HCT116 (cell line): ENCODE data around the gene YLPM1. TPM values are rescaled to one million over a fixed set of nuclear protein-coding genes. Genes with fewer than 3 reads are reported as not detected.

Experiments
- ATAC-seq: fragments of 200-7000 bp; cut with Tn5 transposase; 2 replicates; pipeline ENCODE4 v1.9.1; 2020; ENCODE audit warnings: mild to moderate bottlenecking, moderate library complexity
- BruUV-seq: library from RNA; stranded (reverse); fragments of 400-500 nt; replicated peaks from 2 replicates; lab custom pipeline; 2021; lab: Mats Ljungman, UMichigan
- CTCF ChIA-PET: fragments of 300-600 bp; sonication (Branson Sonifier 250); formaldehyde crosslinking; loops from one replicate; lab custom pipeline; 2021; ENCODE audit warnings: antibody characterized with exemption; lab: Charles Lee
- POLR2A ChIA-PET: fragments of 300-600, 350-600 bp; sonication (Branson Sonifier 250); formaldehyde crosslinking; loops from one replicate; lab custom pipeline; 2021; ENCODE audit warnings: antibody characterized with exemption; lab: Charles Lee
- RAD21 ChIA-PET, 2 experiments: fragments of 300-600 bp; sonication (Branson Sonifier 250); formaldehyde crosslinking; loops; one replicate each; lab custom pipeline; 2023; ENCODE audit warnings: low total read pairs in 2 of 2; ENCODE audit not compliant: uncharacterized antibody in 2 of 2, unreplicated experiment in 2 of 2, low non-redundant PET in 1 of 2; lab: Charles Lee
- DNase-seq: peaks from one replicate; pipeline ENCODE4 v3.0.0-alpha.2; 2010; ENCODE audit warnings: low read depth, low spot score
- H2AFZ ChIP-seq: fragments of 200-600 bp; shearing (Covaris generic), sonication (generic); 2 replicates; pipeline ENCODE4 v1.6.1; 2017; ENCODE audit warnings: low read depth, mixed run types, mixed read lengths, antibody characterized with exemption, low read length; ENCODE audit not compliant: poor library complexity, severe bottlenecking
- H3K27ac ChIP-seq: 2 replicates; pipeline ENCODE4 v1.5.1; 2012; ENCODE audit warnings: low read depth, low read length
- H3K27me3 ChIP-seq: fragments of 200-600 bp; sonication (generic); 2 replicates; pipeline ENCODE4 v1.6.1; 2016; ENCODE audit warnings: mixed run types, low read length, mixed read lengths; ENCODE audit not compliant: insufficient read depth
- H3K36me3 ChIP-seq, 2 experiments: fragments of 200-500 bp in 1 of 2; fragments of 200-600 bp in 1 of 2; sonication (Bioruptor generic) in 1 of 2; sonication (generic) in 1 of 2; 2 replicates each; pipeline versions ENCODE4 v1.5.1 to v1.6.1; 2014 to 2016; ENCODE audit warnings: low read length in 2 of 2, inconsistent platforms in 1 of 2, mixed read lengths in 1 of 2, mixed run types in 1 of 2; ENCODE audit not compliant: insufficient read depth in 2 of 2, control insufficient read depth in 1 of 2
- H3K4me1 ChIP-seq, 2 experiments: fragments of 200-600 bp in 1 of 2; sonication (generic) in 1 of 2; 2 replicates each; pipeline versions ENCODE4 v1.5.1 to v1.6.1; 2012 to 2017; ENCODE audit warnings: low read length in 2 of 2, inconsistent platforms in 1 of 2, mild to moderate bottlenecking in 1 of 2, mixed read lengths in 1 of 2, mixed run types in 1 of 2, moderate library complexity in 1 of 2; ENCODE audit not compliant: insufficient read depth in 2 of 2, control insufficient read depth in 1 of 2
- H3K4me2 ChIP-seq: fragments of 200-600 bp; sonication (generic); 2 replicates; pipeline ENCODE4 v1.6.1; 2017; ENCODE audit warnings: mixed run types, low read length, mixed read lengths
- H3K4me3 ChIP-seq, 2 experiments: fragments of 200-600 bp in 1 of 2; sonication (generic) in 1 of 2; replicated peaks in 1 of 2; 2 replicates each; pipeline ENCODE4 v1.5.1; 2011 to 2016; ENCODE audit warnings: low read length in 2 of 2, control low read depth in 1 of 2, low read depth in 1 of 2, mild to moderate bottlenecking in 1 of 2, mixed read lengths in 1 of 2, mixed run types in 1 of 2
- H3K79me2 ChIP-seq: fragments of 200-600 bp; sonication (generic); 2 replicates; pipeline ENCODE4 v1.6.1; 2017; ENCODE audit warnings: mild to moderate bottlenecking, mixed run types, low read length, moderate library complexity, mixed read lengths; ENCODE audit not compliant: insufficient read depth
- H3K9ac ChIP-seq: fragments of 200-600 bp; sonication (generic); 2 replicates; pipeline ENCODE4 v1.6.1; 2016; ENCODE audit warnings: low read length, mixed read lengths
- H3K9me2 ChIP-seq: fragments of 200-600 bp; sonication (generic), shearing (Covaris generic); 2 replicates; pipeline ENCODE4 v1.6.1; 2017; ENCODE audit warnings: mixed run types, mild to moderate bottlenecking, moderate library complexity; ENCODE audit not compliant: insufficient read depth
- H3K9me3 ChIP-seq, 2 experiments: fragments of 200-500 bp in 1 of 2; fragments of 200-600 bp in 1 of 2; sonication (Bioruptor generic) in 1 of 2; sonication (generic) in 1 of 2; 2 replicates each; pipeline ENCODE4 v1.6.1; 2014 to 2017; ENCODE audit warnings: low read length in 2 of 2, mixed read lengths in 2 of 2, inconsistent platforms in 1 of 2, low read depth in 1 of 2, mild to moderate bottlenecking in 1 of 2, mixed run types in 1 of 2, moderate library complexity in 1 of 2; ENCODE audit not compliant: control insufficient read depth in 1 of 2, insufficient read depth in 1 of 2
- H4K20me1 ChIP-seq: fragments of 200-600 bp; sonication (generic), shearing (Covaris generic); 2 replicates; pipeline ENCODE4 v1.6.1; 2017; ENCODE audit warnings: mixed run types, mild to moderate bottlenecking, moderate library complexity; ENCODE audit not compliant: insufficient read depth
- CBX3 ChIP-seq: IDR thresholded peaks from 2 replicates; pipeline ENCODE4 v1.6.1; 2012; ENCODE audit warnings: low read depth
- EGR1 ChIP-seq: IDR thresholded peaks from 2 replicates; pipeline ENCODE4 v1.6.1; 2012; ENCODE audit warnings: low read depth
- ELF1 ChIP-seq: IDR thresholded peaks from 2 replicates; pipeline ENCODE4 v1.6.1; 2012; ENCODE audit warnings: low read depth, borderline replicate concordance
- EZH2 ChIP-seq: fragments of 200-600 bp; sonication (generic); IDR thresholded peaks from 2 replicates; pipeline ENCODE4 v1.6.1; 2017; ENCODE audit warnings: antibody characterized with exemption, mixed run types
- FOSL1 ChIP-seq: IDR thresholded peaks from 2 replicates; pipeline ENCODE4 v1.6.1; 2012; ENCODE audit warnings: low read depth
- JUND ChIP-seq: IDR thresholded peaks from 2 replicates; pipeline ENCODE4 v1.6.1; 2012
- MAX ChIP-seq: IDR thresholded peaks from 2 replicates; pipeline ENCODE4 v1.6.1; 2012
- POLR2A ChIP-seq: IDR thresholded peaks from 2 replicates; pipeline ENCODE4 v1.7.0; 2011; ENCODE audit warnings: borderline replicate concordance; ENCODE audit not compliant: insufficient read depth, insufficient read length; ENCODE audit errors: extremely low read depth
- POLR2AphosphoS5 ChIP-seq: IDR thresholded peaks from 2 replicates; pipeline ENCODE4 v1.6.1; 2011; ENCODE audit warnings: mild to moderate bottlenecking, low read depth, low read length, moderate library complexity
- RAD21 ChIP-seq: IDR thresholded peaks from 2 replicates; pipeline ENCODE4 v1.6.1; 2012; ENCODE audit warnings: low read depth, mild to moderate bottlenecking
- REST ChIP-seq: IDR thresholded peaks from 2 replicates; pipeline ENCODE4 v1.6.1; 2012; ENCODE audit warnings: low read depth
- SIN3A ChIP-seq: IDR thresholded peaks from 2 replicates; pipeline ENCODE4 v1.6.1; 2012; ENCODE audit warnings: low read depth
- SP1 ChIP-seq: IDR thresholded peaks from 2 replicates; pipeline ENCODE4 v1.6.1; 2012; ENCODE audit warnings: low read depth
- SRF ChIP-seq: IDR thresholded peaks from 2 replicates; pipeline ENCODE4 v1.6.1; 2012; ENCODE audit warnings: low read depth
- TCF7L2 ChIP-seq: IDR thresholded peaks from 2 replicates; pipeline ENCODE4 v1.7.0; 2011; ENCODE audit warnings: borderline replicate concordance, inconsistent platforms; ENCODE audit not compliant: insufficient read depth, insufficient read length; ENCODE audit errors: extremely low read depth
- YY1 ChIP-seq: IDR thresholded peaks from 2 replicates; pipeline ENCODE4 v1.6.1; 2011; ENCODE audit warnings: low read length, low read depth, moderate library complexity, mild to moderate bottlenecking; ENCODE audit not compliant: insufficient replicate concordance; ENCODE audit errors: extremely low read depth
- ZBTB33 ChIP-seq: IDR thresholded peaks from 2 replicates; pipeline ENCODE4 v1.6.1; 2011; ENCODE audit warnings: mild to moderate bottlenecking, low read length, moderate library complexity; ENCODE audit not compliant: insufficient replicate concordance; ENCODE audit errors: extremely low read depth
- ZFX ChIP-seq: fragments of 450-650 bp; IDR thresholded peaks from 2 replicates; pipeline ENCODE4 v1.6.1; 2017
- ZNF274 ChIP-seq: fragments of 200-500 bp; sonication (Bioruptor generic); IDR thresholded peaks from 2 replicates; pipeline ENCODE4 v1.6.1; 2014; ENCODE audit warnings: mild to moderate bottlenecking, low read depth, low read length, inconsistent platforms
- intact Hi-C: fragments of 100-400 bp; cut with micrococcal nuclease; formaldehyde crosslinking; loops from 2 replicates; pipeline ENCODE4 v1.10.0; 2022
- total RNA-seq: library from RNA; stranded (reverse); gene quantifications from one replicate; pipeline ENCODE4 v1.2.1, GENCODE V29; 2021; ENCODE audit not compliant: unreplicated experiment

The YLPM1 gene
- total RNA-seq, 1 experiment from 2014 or later, result 55.1 TPM

- no peak for TF ChIP-seq ZBTB33
- TF ChIP-seq ZNF274, result no peak
- no peak for TF ChIP-seq YY1
- no peak for TF ChIP-seq SP1
- TF ChIP-seq MAX, result no peak
- TF ChIP-seq, all 23 proteins: peak for 0
Observed at GRCh38 chr14:74739293-74740030, 23.7 kb upstream of the YLPM1 start (continued).

GRCh38 chr14:74747237-74747636 is 15.9 kb upstream of the YLPM1 start:
- Histone ChIP-seq H3K36me3 (no peaks in the 10 kb centered on the region), H3K4me3 (no peak overlapping the region), H2AFZ (no peak overlapping the region), H3K4me2 (no peak overlapping the region), H3K27me3 (no peaks in the 10 kb centered on the region), H3K9ac (no peak overlapping the region), H3K79me2 (no peaks in the 10 kb centered on the region), H3K9me2 (no peaks in the 10 kb centered on the region), H3K4me1 (no peaks in the 10 kb centered on the region), H3K27ac (no peak overlapping the region), H4K20me1 (no peaks in the 10 kb centered on the region), H3K9me3 (no peaks in the 10 kb centered on the region)
- ATAC-seq, result no peak
- intact Hi-C loops, result no loop called here
- no TSS peak for BruUV-seq
- no peak for DNase-seq
- ChIA-PET CTCF (no interaction called here), RAD21 (no interaction called here), POLR2A (no interaction called here)
- TF ChIP-seq FOSL1 (no peak), TCF7L2 (no peak), EZH2 (no peak), SIN3A (no peak), SRF (no peak), CBX3 (no peak), ZFX (no peak), ELF1 (no peak), RAD21 (no peak), POLR2AphosphoS5 (no peak), ZNF274 (no peak), REST (no peak), POLR2A (no peak), EGR1 (no peak), JUND (no peak), SP1 (no peak)
